Erythroblast (primary cell): Measurements from ENCODE around the gene COA3.

Experiments
- DNase-seq, 2 experiments: peaks; one replicate each; lab custom pipeline; 2025; lab: John Stamatoyannopoulos, UW
- GATA1 ChIP-seq: IDR thresholded peaks from 2 replicates; pipeline ENCODE4 v1.6.1; 2011; ENCODE audit warnings: low read depth, mild to moderate bottlenecking, control low read depth, low read length, moderate library complexity
- POLR2A ChIP-seq: IDR thresholded peaks from 2 replicates; pipeline ENCODE4 v1.6.1; 2011; ENCODE audit warnings: mild to moderate bottlenecking, low read length

Gene COA3

GRCh38 chr17:42803074-42803883, 4.8 kb upstream of the COA3 start:
- TF ChIP-seq POLR2A (no peak), GATA1 (no peak)
- DNase-seq, result no peak

GRCh38 chr17:42798011-42798382, 507 bp downstream of the COA3 start:
- no peak for TF ChIP-seq POLR2A
- no peak for TF ChIP-seq GATA1
- DNase-seq, result no peak

- TF ChIP-seq POLR2A, result no peak
- no peak for TF ChIP-seq GATA1
- DNase-seq, result peak in 1 of 2 experiments; percentile 21
Measured at GRCh38 chr17:42797067-42798007, 1.2 kb downstream of the COA3 start.

GRCh38 chr17:42796066-42796758, 2.3 kb downstream of the COA3 start:
- TF ChIP-seq GATA1, result no peak
- TF ChIP-seq POLR2A, result no peak
- no peak for DNase-seq

GRCh38 chr17:42795465-42795864, 3.0 kb downstream of the COA3 start:
- no peak for TF ChIP-seq GATA1
- no peak for DNase-seq

GRCh38 chr17:42795061-42795460, 3.4 kb downstream of the COA3 start:
- TF ChIP-seq POLR2A (no peak), GATA1 (no peak)
- DNase-seq, result no peak

- TF ChIP-seq POLR2A (no peak), GATA1 (no peak)
- DNase-seq, result no peak
Measured at GRCh38 chr17:42792545-42792944, 6.0 kb downstream of the COA3 start.

- DNase-seq, result no peak
- TF ChIP-seq GATA1 (no peak), POLR2A (no peak)
Measured at GRCh38 chr17:42791948-42792347, 6.6 kb downstream of the COA3 start.

GRCh38 chr17:42787266-42787665, 11.2 kb downstream of the COA3 start:
- DNase-seq, result no peak
- TF ChIP-seq GATA1 (no peak), POLR2A (no peak)

GRCh38 chr17:42784811-42785592, 13.5 kb downstream of the COA3 start:
- DNase-seq, result no peak
- no peak for TF ChIP-seq POLR2A
- TF ChIP-seq GATA1, result no peak

- no peak for DNase-seq
- TF ChIP-seq POLR2A (no peak), GATA1 (no peak)
Measured at GRCh38 chr17:42784409-42784808, 14.1 kb downstream of the COA3 start.

GRCh38 chr17:42783791-42784138, 14.7 kb downstream of the COA3 start:
- no peak for DNase-seq
- TF ChIP-seq GATA1 (no peak), POLR2A (no peak)

GRCh38 chr17:42783062-42783790, 15.3 kb downstream of the COA3 start:
- TF ChIP-seq GATA1, result no peak
- no peak for TF ChIP-seq POLR2A
- no peak for DNase-seq
